Measurements from ENCODE around the gene MLLT3. TPM values are rescaled to one million over a fixed set of nuclear protein-coding genes. Genes with fewer than 3 reads are reported as not detected.

Gene MLLT3
- total RNA-seq, 1 experiment from 2014 or later: 7.0 TPM

- ChIA-PET CTCF (interaction anchor here (1.7 kb wide), 1 partner anchor 701 kb away, joined by 4 read pairs; no protein-coding TSS in a partner anchor), POLR2A (interaction anchor here (0.6 kb wide), 1 partner anchor 12 kb away, joined by 3 read pairs; no protein-coding TSS in a partner anchor)
- Mint-ChIP-seq H3K27ac (no peak overlapping the region), H3K27me3 (ENCODE audit: low read depth) (no peaks in the 10 kb centered on the region), H3K36me3 (no peaks in the 10 kb centered on the region), H3K4me1 (peaks cover 19% of the 10 kb centered on the region), H3K9me3 (no peaks in the 10 kb centered on the region), H3K4me3 (no peak overlapping the region)
- DNase-seq (ENCODE audit: low spot score) (no peak), ATAC-seq (no peak)
- TF ChIP-seq TEAD1 (CRISPR knock-in tag; IDR thresholded peaks at IDR 0.05): no peak
- TF ChIP-seq FOXJ3 (CRISPR knock-in tag; IDR thresholded peaks at IDR 0.05; ENCODE audit: borderline replicate concordance): no peak
- no peak for TF ChIP-seq GRHL2 (CRISPR knock-in tag; IDR thresholded peaks at IDR 0.05; ENCODE audit: insufficient replicate concordance, severe bottlenecking)
- TF ChIP-seq ZNF532 (CRISPR knock-in tag; IDR thresholded peaks at IDR 0.05; ENCODE audit: borderline replicate concordance): no peak
- TF ChIP-seq ATF3 (CRISPR knock-in tag; conservative IDR thresholded peaks at IDR 0.05): no peak
- TF ChIP-seq ARID4B (CRISPR knock-in tag; IDR thresholded peaks at IDR 0.05; ENCODE audit: borderline replicate concordance): no peak
- TF ChIP-seq E2F4 (CRISPR knock-in tag; IDR thresholded peaks at IDR 0.05; ENCODE audit: borderline replicate concordance, low read depth): no peak
- TF ChIP-seq PRRX2 (CRISPR knock-in tag; IDR thresholded peaks at IDR 0.05): no peak
- TF ChIP-seq ZNF281 (CRISPR knock-in tag; IDR thresholded peaks at IDR 0.05): no peak
- no peak for TF ChIP-seq MYBL2 (CRISPR knock-in tag; IDR thresholded peaks at IDR 0.05)
- TF ChIP-seq IRF2 (CRISPR knock-in tag; IDR thresholded peaks at IDR 0.05; ENCODE audit: borderline replicate concordance, low read depth): no peak
- no peak for TF ChIP-seq JUN (CRISPR knock-in tag; IDR thresholded peaks at IDR 0.05)
- TF ChIP-seq FOXP1 (CRISPR knock-in tag; IDR thresholded peaks at IDR 0.05; ENCODE audit: borderline replicate concordance): no peak
- TF ChIP-seq ZMAT4 (CRISPR knock-in tag; IDR thresholded peaks at IDR 0.05): no peak
- no peak for TF ChIP-seq ZBTB21 (CRISPR knock-in tag; IDR thresholded peaks at IDR 0.05; ENCODE audit: borderline replicate concordance)
- no peak for TF ChIP-seq GTF2I (CRISPR knock-in tag; conservative IDR thresholded peaks at IDR 0.05)
- TF ChIP-seq RORB (CRISPR knock-in tag; IDR thresholded peaks at IDR 0.05): no peak
Observed at GRCh38 chr9:20409321-20410092, 212.8 kb downstream of the MLLT3 start.
